GM23338 (cell line): ENCODE results near the gene BPI. TPM values are rescaled to one million over a fixed set of nuclear protein-coding genes. Genes with fewer than 3 reads are reported as not detected.

Experiments used
- ATAC-seq: fragments of 200-7000 bp; cut with Tn5 transposase; 3 replicates; pipeline ENCODE4 v1.9.1; 2020
- DNase-seq: peaks from one replicate; pipeline ENCODE4 v3.0.0-alpha.2; 2015; ENCODE audit warnings: low spot score
- H2AFZ ChIP-seq: fragments of 200-600 bp; sonication (generic); 2 replicates; pipeline ENCODE4 v1.8.0; 2016; ENCODE audit warnings: antibody characterized with exemption, mild to moderate bottlenecking, moderate library complexity
- H3F3A ChIP-seq: fragments of 200-600 bp; sonication (generic); replicated peaks from 2 replicates; pipeline ENCODE4 v1.8.0; 2017; ENCODE audit warnings: antibody characterized with exemption, mixed run types, low read depth
- H3K27ac ChIP-seq: fragments of 200-600 bp; sonication (generic); 2 replicates; pipeline ENCODE4 v1.6.1; 2016; ENCODE audit warnings: low read depth
- H3K27me3 ChIP-seq: fragments of 200-600 bp; sonication (generic); 2 replicates; pipeline ENCODE4 v1.8.0; 2016; ENCODE audit warnings: mild to moderate bottlenecking, mixed run types, moderate library complexity; ENCODE audit not compliant: insufficient read depth
- H3K36me3 ChIP-seq: fragments of 200-600 bp; sonication (generic); 2 replicates; pipeline ENCODE4 v1.8.0; 2016; ENCODE audit warnings: mild to moderate bottlenecking; ENCODE audit not compliant: insufficient read depth
- H3K4me1 ChIP-seq: fragments of 200-600 bp; sonication (generic); 2 replicates; pipeline ENCODE4 v1.8.0; 2016; ENCODE audit warnings: mild to moderate bottlenecking, moderate library complexity; ENCODE audit not compliant: insufficient read depth
- H3K4me2 ChIP-seq: fragments of 200-600 bp; sonication (generic); 2 replicates; pipeline ENCODE4 v1.7.1; 2017; ENCODE audit warnings: mixed run types
- H3K4me3 ChIP-seq: fragments of 200-600 bp; sonication (generic); 2 replicates; pipeline ENCODE4 v1.6.1; 2016; ENCODE audit warnings: mixed run types
- H3K79me2 ChIP-seq: fragments of 200-600 bp; sonication (generic); replicated peaks from 2 replicates; pipeline ENCODE4 v1.8.0; 2017; ENCODE audit warnings: mild to moderate bottlenecking; ENCODE audit not compliant: insufficient read depth
- H3K9me2 ChIP-seq: fragments of 200-600 bp; sonication (generic); 2 replicates; pipeline ENCODE4 v1.8.0; 2017; ENCODE audit not compliant: insufficient read depth
- H4K20me1 ChIP-seq: fragments of 200-600 bp; sonication (generic); replicated peaks from 2 replicates; pipeline ENCODE4 v1.8.0; 2017; ENCODE audit warnings: mild to moderate bottlenecking; ENCODE audit not compliant: insufficient read depth
- H3K27ac Mint-ChIP-seq: 2 replicates; pipeline ENCODE4 v1.8.0; 2020; ENCODE audit warnings: inconsistent platforms, mild to moderate bottlenecking, moderate library complexity, mixed read lengths
- H3K27me3 Mint-ChIP-seq: 3 replicates; pipeline ENCODE4 v1.8.0; 2022; ENCODE audit warnings: low read depth, mild to moderate bottlenecking, moderate library complexity, mixed read lengths, inconsistent platforms; ENCODE audit not compliant: insufficient read depth, poor library complexity
- H3K36me3 Mint-ChIP-seq: 3 replicates; pipeline ENCODE4 v1.8.0; 2021; ENCODE audit warnings: low read depth, mild to moderate bottlenecking, inconsistent platforms, moderate library complexity, mixed read lengths
- H3K4me1 Mint-ChIP-seq: 3 replicates; pipeline ENCODE4 v1.8.0; 2020; ENCODE audit warnings: mild to moderate bottlenecking, inconsistent platforms, mixed read lengths
- H3K4me3 Mint-ChIP-seq: 3 replicates; pipeline ENCODE4 v1.8.0; 2021; ENCODE audit warnings: moderate library complexity, mild to moderate bottlenecking, inconsistent platforms, mixed read lengths
- H3K9me3 Mint-ChIP-seq: 3 replicates; pipeline ENCODE4 v1.8.0; 2020; ENCODE audit warnings: moderate library complexity, mild to moderate bottlenecking, inconsistent platforms, mixed read lengths
- CREB1 ChIP-seq: fragments of 250-450 bp; sonication (Bioruptor Pico); IDR thresholded peaks from 2 replicates; pipeline ENCODE4 v1.5.0; 2020; ENCODE audit warnings: low read depth, mild to moderate bottlenecking, moderate library complexity
- CTCF ChIP-seq, 2 experiments: fragments of 200-600 bp in 1 of 2; sonication (generic) in 1 of 2; conservative IDR thresholded peaks; 2 replicates each; pipeline versions ENCODE4 v1.5.1 to v1.6.1; 2016 to 2017; ENCODE audit warnings: antibody characterized with exemption in 2 of 2, low read depth in 2 of 2, mild to moderate bottlenecking in 2 of 2, moderate library complexity in 1 of 2
- ETS1 ChIP-seq: IDR thresholded peaks from 2 replicates; pipeline ENCODE4 v1.6.1; 2016; ENCODE audit warnings: antibody characterized with exemption
- EZH2 ChIP-seq: fragments of 200-600 bp; sonication (generic); IDR thresholded peaks from one replicate; pipeline ENCODE4 v1.8.0; 2017; ENCODE audit warnings: antibody characterized with exemption, mild to moderate bottlenecking, low read depth; ENCODE audit not compliant: unreplicated experiment
- EZH2phosphoT487 ChIP-seq: fragments of 200-600 bp; sonication (generic); IDR thresholded peaks from one replicate; pipeline ENCODE4 v1.8.1; 2018; ENCODE audit warnings: antibody characterized with exemption; ENCODE audit not compliant: unreplicated experiment
- JUNB ChIP-seq: IDR thresholded peaks from one replicate; pipeline ENCODE4 v1.6.1; 2016; ENCODE audit warnings: antibody characterized with exemption; ENCODE audit not compliant: unreplicated experiment
- NANOG ChIP-seq: IDR thresholded peaks from 2 replicates; pipeline ENCODE4 v1.6.1; 2016; ENCODE audit warnings: antibody characterized with exemption, borderline replicate concordance
- POLR2AphosphoS5 ChIP-seq: IDR thresholded peaks from 2 replicates; pipeline ENCODE4 v1.6.1; 2016; ENCODE audit warnings: antibody characterized with exemption, low read depth
- REST ChIP-seq: IDR thresholded peaks from one replicate; pipeline ENCODE4 v1.6.1; 2018; ENCODE audit warnings: antibody characterized with exemption; ENCODE audit not compliant: unreplicated experiment
- STAT1 ChIP-seq: IDR thresholded peaks from one replicate; pipeline ENCODE4 v1.6.1; 2016; ENCODE audit warnings: antibody characterized with exemption; ENCODE audit not compliant: unreplicated experiment
- ZNF114 ChIP-seq: fragments of 250-450 bp; sonication (Bioruptor Pico); IDR thresholded peaks from 2 replicates; pipeline ENCODE4 v1.5.0; 2020; ENCODE audit warnings: mild to moderate bottlenecking, moderate library complexity
- ZNF331 ChIP-seq: fragments of 250-450 bp; sonication (Bioruptor Pico); IDR thresholded peaks from 2 replicates; pipeline ENCODE4 v1.5.0; 2020; ENCODE audit warnings: low read depth, mild to moderate bottlenecking, moderate library complexity
- ZNF462 ChIP-seq: fragments of 250-450 bp; sonication (Bioruptor Pico); IDR thresholded peaks from 2 replicates; pipeline ENCODE4 v1.5.0; 2020; ENCODE audit warnings: mild to moderate bottlenecking, moderate library complexity
- polyA plus RNA-seq: library from polyadenylated mRNA; unstranded; fragments of >200 nt; fragmentation: Nextera tagmentation; extraction: Ambion mirVana; gene quantifications from 2 replicates; pipeline ENCODE4 v1.2.1, GENCODE V29; 2016
- total RNA-seq: library from RNA; depleted of rRNA; stranded (reverse); fragments of >200 nt; shearing (Covaris generic); gene quantifications from 2 replicates; pipeline ENCODE4 v1.2.3, GENCODE V29; 2014

The BPI gene
- total and polyA plus RNA-seq, 2 experiments from 2014 or later: not detected

- H3K9me3 Mint-ChIP-seq: peaks cover 4% of the 10 kb centered on the region; the same call in 1 of the 3 replicates
- no peak for TF ChIP-seq NANOG
- TF ChIP-seq STAT1: no peak
- TF ChIP-seq CTCF (conservative IDR thresholded peaks at IDR 0.05; ENCODE audit: low read depth in 2 of 2): no peak
- no peak for TF ChIP-seq POLR2AphosphoS5
- no peak for TF ChIP-seq EZH2
- TF ChIP-seq CREB1 (CRISPR knock-in tag): no peak
- no peak for TF ChIP-seq ETS1
- no peak for TF ChIP-seq ZNF114 (CRISPR knock-in tag)
- no peak for TF ChIP-seq EZH2phosphoT487
- TF ChIP-seq REST: no peak
- TF ChIP-seq ZNF331 (CRISPR knock-in tag): no peak
- no peak for TF ChIP-seq JUNB
- no peak for TF ChIP-seq ZNF462 (CRISPR knock-in tag)
- peaks cover 6% of the 10 kb centered on the region; the same call in 1 of the 3 replicates for H3K4me1 Mint-ChIP-seq
- no peak overlapping the region for H3K27ac Mint-ChIP-seq
- Histone ChIP-seq H3K36me3 (no peaks in the 10 kb centered on the region), H4K20me1 (no peaks in the 10 kb centered on the region), H3K4me1 (peaks cover 11% of the 10 kb centered on the region; the same call in 1 of the 2 replicates), H2AFZ (peak overlapping the region; percentile 70; the same call in 1 of the 2 replicates), H3K27me3 (no peaks in the 10 kb centered on the region), H3K4me2 (no peak overlapping the region), H3K4me3 (no peak overlapping the region), H3K79me2 (no peaks in the 10 kb centered on the region), H3K9me2 (no peaks in the 10 kb centered on the region), H3K27ac (no peak overlapping the region), H3F3A (no peaks in the 10 kb centered on the region)
- no peak overlapping the region for H3K4me3 Mint-ChIP-seq
- no peaks in the 10 kb centered on the region for H3K36me3 Mint-ChIP-seq
- DNase-seq (no peak), ATAC-seq (no peak)
- peaks cover 4% of the 10 kb centered on the region for H3K27me3 Mint-ChIP-seq
Measured at GRCh38 chr20:38386004-38386403, 82.0 kb downstream of the BPI start.
